BE2C (cell line): ENCODE results near the gene MYRIP.
"Not testable (repeated sequence)": the region's sequence is repeated elsewhere in the genome, so short reads cannot be mapped to it uniquely, and the experiment has no call there.

Source experiments
- DNase-seq: peaks from one replicate; pipeline ENCODE4 v3.0.0-alpha.2; 2020
- H3K27me3 ChIP-seq: fragments of 250-450 bp; sonication (Bioruptor Pico); 2 replicates; pipeline ENCODE4 v1.5.1; 2020; ENCODE audit warnings: mild to moderate bottlenecking
- H3K36me3 ChIP-seq: fragments of 250-450 bp; sonication (Bioruptor Pico); 2 replicates; pipeline ENCODE4 v1.5.1; 2020; ENCODE audit warnings: mild to moderate bottlenecking
- H3K4me1 ChIP-seq: fragments of 250-450 bp; sonication (Bioruptor Pico); 2 replicates; pipeline ENCODE4 v1.5.1; 2020
- H3K4me3 ChIP-seq: 2 replicates; pipeline ENCODE4 v1.5.1; 2011; ENCODE audit warnings: low read depth, low read length
- H3K9me3 ChIP-seq: fragments of 250-450 bp; sonication (Bioruptor Pico); 2 replicates; pipeline ENCODE4 v1.5.1; 2020
- CTCF ChIP-seq: IDR thresholded peaks from 2 replicates; pipeline ENCODE4 v1.5.1; 2012; ENCODE audit warnings: mild to moderate bottlenecking, low read depth, low read length

The MYRIP gene

GRCh38 chr3:40024526-40024925 lies 215.1 kb downstream of the MYRIP start:
- no peak for DNase-seq
- no peaks in the 10 kb centered on the region for H3K27me3 ChIP-seq
- no peak overlapping the region for H3K4me3 ChIP-seq
- no peaks in the 10 kb centered on the region for H3K9me3 ChIP-seq
- no peaks in the 10 kb centered on the region for H3K36me3 ChIP-seq
- no peaks in the 10 kb centered on the region for H3K4me1 ChIP-seq
- no peak for TF ChIP-seq CTCF

GRCh38 chr3:40025892-40026291 lies 216.5 kb downstream of the MYRIP start:
- H3K36me3 ChIP-seq, H3K27me3 ChIP-seq, DNase-seq, H3K4me1 ChIP-seq, H3K9me3 ChIP-seq, H3K4me3 ChIP-seq: not testable (repeated sequence)

GRCh38 chr3:40035177-40035576 lies 225.8 kb downstream of the MYRIP start:
- H3K4me3 ChIP-seq, result no peak overlapping the region
- no peak for TF ChIP-seq CTCF
- no peaks in the 10 kb centered on the region for H3K9me3 ChIP-seq
- DNase-seq, result no peak
- no peaks in the 10 kb centered on the region for H3K4me1 ChIP-seq
- H3K36me3 ChIP-seq, result no peaks in the 10 kb centered on the region
- no peaks in the 10 kb centered on the region for H3K27me3 ChIP-seq

GRCh38 chr3:40037582-40037981 lies 228.2 kb downstream of the MYRIP start:
- Histone ChIP-seq H3K9me3 (no peaks in the 10 kb centered on the region), H3K27me3 (no peaks in the 10 kb centered on the region), H3K36me3 (no peaks in the 10 kb centered on the region), H3K4me1 (no peaks in the 10 kb centered on the region), H3K4me3 (no peak overlapping the region)
- DNase-seq, result no peak
- no peak for TF ChIP-seq CTCF

GRCh38 chr3:40042752-40043443 lies 233.5 kb downstream of the MYRIP start:
- Histone ChIP-seq H3K27me3 (no peaks in the 10 kb centered on the region), H3K36me3 (peaks cover 3% of the 10 kb centered on the region; the same call in 1 of the 2 replicates), H3K4me3 (no peak overlapping the region), H3K4me1 (peaks cover 12% of the 10 kb centered on the region), H3K9me3 (no peaks in the 10 kb centered on the region)
- peak; percentile 24 for DNase-seq
- TF ChIP-seq CTCF, result no peak

GRCh38 chr3:40043444-40043755 lies 234.0 kb downstream of the MYRIP start:
- no peak for TF ChIP-seq CTCF
- Histone ChIP-seq H3K9me3 (no peaks in the 10 kb centered on the region), H3K27me3 (no peaks in the 10 kb centered on the region), H3K36me3 (peaks cover 3% of the 10 kb centered on the region; the same call in 1 of the 2 replicates), H3K4me3 (no peak overlapping the region), H3K4me1 (peaks cover 12% of the 10 kb centered on the region)
- peak; percentile 81 for DNase-seq
